ENCODE results near the gene FBXL14. TPM values are rescaled to one million over a fixed set of nuclear protein-coding genes. Genes with fewer than 3 reads are reported as not detected.
"Not testable (repeated sequence)": the region's sequence is repeated elsewhere in the genome, so short reads cannot be mapped to it uniquely, and the experiment has no call there.

FBXL14 gene
- total and polyA plus RNA-seq, 2 experiments from 2014 or later, result 8.6 to 11.7 TPM

DNA sequence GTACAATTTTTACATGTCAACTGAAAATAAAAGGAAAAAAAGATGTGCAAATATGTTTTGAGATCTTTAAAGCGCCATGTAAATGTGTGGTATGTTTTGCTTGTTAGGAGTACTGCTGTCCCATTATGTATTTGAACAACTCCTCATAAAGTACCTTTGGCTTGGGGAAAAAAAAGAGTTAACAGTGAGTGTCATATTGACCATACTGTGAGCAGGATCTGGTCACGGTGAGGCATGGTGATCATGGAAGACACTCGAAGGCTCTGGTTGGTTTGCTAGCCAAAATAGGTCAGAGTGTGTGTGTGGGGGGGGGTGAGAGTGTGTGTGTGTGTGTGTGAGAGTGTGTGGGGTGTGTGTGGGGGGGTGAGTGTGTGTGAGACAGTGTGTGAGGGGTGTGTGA, 10.1 kb upstream of the FBXL14 start:
- Histone ChIP-seq H3K4me3 (no peak overlapping the region), H3K9me3 (ENCODE audit: low read depth) (no peaks in the 10 kb centered on the region), H3K79me2 (no peaks in the 10 kb centered on the region), H3K4me2 (no peak overlapping the region), H3K36me3 (replicated peaks; ENCODE audit: insufficient read depth, low read depth) (no peaks in the 10 kb centered on the region), H3K27ac (no peak overlapping the region), H3K9me2 (replicated peaks; ENCODE audit: insufficient read depth) (no peaks in the 10 kb centered on the region), H3K27me3 (no peaks in the 10 kb centered on the region), H4K20me1 (ENCODE audit: insufficient read depth, poor library complexity, severe bottlenecking) (no peaks in the 10 kb centered on the region), H2AFZ (no peak overlapping the region), H3K4me1 (ENCODE audit: insufficient read depth) (peaks cover 15% of the 10 kb centered on the region)
- no peak for DNase-seq (ENCODE audit: low spot score)
- 76% methylated on average over 3 of the region's 3 CpGs for WGBS (ENCODE audit: low lambda C conversion rate, missing lambda C conversion rate)
- TF ChIP-seq, protein P1, sequence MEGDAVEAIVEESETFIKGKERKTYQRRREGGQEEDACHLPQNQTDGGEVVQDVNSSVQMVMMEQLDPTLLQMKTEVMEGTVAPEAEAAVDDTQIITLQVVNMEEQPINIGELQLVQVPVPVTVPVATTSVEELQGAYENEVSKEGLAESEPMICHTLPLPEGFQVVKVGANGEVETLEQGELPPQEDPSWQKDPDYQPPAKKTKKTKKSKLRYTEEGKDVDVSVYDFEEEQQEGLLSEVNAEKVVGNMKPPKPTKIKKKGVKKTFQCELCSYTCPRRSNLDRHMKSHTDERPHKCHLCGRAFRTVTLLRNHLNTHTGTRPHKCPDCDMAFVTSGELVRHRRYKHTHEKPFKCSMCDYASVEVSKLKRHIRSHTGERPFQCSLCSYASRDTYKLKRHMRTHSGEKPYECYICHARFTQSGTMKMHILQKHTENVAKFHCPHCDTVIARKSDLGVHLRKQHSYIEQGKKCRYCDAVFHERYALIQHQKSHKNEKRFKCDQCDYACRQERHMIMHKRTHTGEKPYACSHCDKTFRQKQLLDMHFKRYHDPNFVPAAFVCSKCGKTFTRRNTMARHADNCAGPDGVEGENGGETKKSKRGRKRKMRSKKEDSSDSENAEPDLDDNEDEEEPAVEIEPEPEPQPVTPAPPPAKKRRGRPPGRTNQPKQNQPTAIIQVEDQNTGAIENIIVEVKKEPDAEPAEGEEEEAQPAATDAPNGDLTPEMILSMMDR (IDR thresholded peaks at IDR 0.05; ENCODE audit: poor library complexity), result no peak
- no peak for TF ChIP-seq EZH2phosphoT487 (IDR thresholded peaks at IDR 0.05; ENCODE audit: low read depth, severe bottlenecking, unreplicated experiment)
- no peak for TF ChIP-seq EZH2 (IDR thresholded peaks at IDR 0.05; ENCODE audit: borderline replicate concordance)

DNA sequence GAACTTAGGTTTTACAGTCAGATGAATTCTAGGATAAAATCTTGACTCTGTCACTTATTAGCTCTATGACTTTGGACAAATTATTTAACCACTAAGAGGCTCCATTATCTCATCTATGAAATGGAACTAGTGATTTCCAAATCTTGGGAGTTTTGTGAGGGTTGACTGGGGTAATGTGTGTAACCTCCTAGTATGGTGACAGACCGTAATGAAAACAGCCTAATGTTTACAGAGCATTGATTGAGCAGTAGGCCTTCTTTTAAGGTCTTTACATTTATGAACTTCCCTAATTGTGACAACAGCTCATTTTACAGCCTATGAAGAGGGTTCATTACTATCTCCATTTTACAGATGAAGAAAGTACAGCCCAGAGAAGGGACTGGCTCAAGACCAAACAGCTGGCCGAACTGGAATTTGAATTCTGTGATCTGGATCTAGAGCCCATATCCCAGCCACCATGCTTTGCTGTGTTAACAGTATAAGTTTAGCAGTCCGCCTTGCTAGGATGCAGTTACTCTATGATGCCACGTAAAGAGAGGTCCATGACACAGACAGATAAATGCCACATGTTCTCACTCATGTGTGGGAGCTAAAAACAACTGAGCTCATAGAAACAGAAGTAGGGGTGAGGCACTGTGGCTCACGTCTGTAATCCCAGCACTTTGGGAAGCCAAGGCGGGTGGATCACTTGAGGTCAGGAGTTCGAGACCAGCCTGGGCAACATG, 9.1 kb upstream of the FBXL14 start:
- Histone ChIP-seq H3K27ac (no peak overlapping the region), H3K4me3 (no peak overlapping the region), H3K9me3 (ENCODE audit: low read depth) (no peaks in the 10 kb centered on the region), H3K9me2 (replicated peaks; ENCODE audit: insufficient read depth) (no peaks in the 10 kb centered on the region), H3K79me2 (no peaks in the 10 kb centered on the region), H3K4me2 (no peak overlapping the region), H3K4me1 (ENCODE audit: insufficient read depth) (peaks cover 15% of the 10 kb centered on the region), H4K20me1 (ENCODE audit: insufficient read depth, poor library complexity, severe bottlenecking) (no peaks in the 10 kb centered on the region), H3K27me3 (no peaks in the 10 kb centered on the region), H2AFZ (no peak overlapping the region), H3K36me3 (replicated peaks; ENCODE audit: insufficient read depth, low read depth) (no peaks in the 10 kb centered on the region)
- no peak for DNase-seq (ENCODE audit: low spot score)
- 86% methylated on average over 7 of the region's 7 CpGs for WGBS (ENCODE audit: low lambda C conversion rate, missing lambda C conversion rate)
- no peak for TF ChIP-seq EZH2phosphoT487 (IDR thresholded peaks at IDR 0.05; ENCODE audit: low read depth, severe bottlenecking, unreplicated experiment)
- TF ChIP-seq EZH2 (IDR thresholded peaks at IDR 0.05; ENCODE audit: borderline replicate concordance), result no peak
- TF ChIP-seq, protein P1 (IDR thresholded peaks at IDR 0.05; ENCODE audit: poor library complexity), result no peak

DNA sequence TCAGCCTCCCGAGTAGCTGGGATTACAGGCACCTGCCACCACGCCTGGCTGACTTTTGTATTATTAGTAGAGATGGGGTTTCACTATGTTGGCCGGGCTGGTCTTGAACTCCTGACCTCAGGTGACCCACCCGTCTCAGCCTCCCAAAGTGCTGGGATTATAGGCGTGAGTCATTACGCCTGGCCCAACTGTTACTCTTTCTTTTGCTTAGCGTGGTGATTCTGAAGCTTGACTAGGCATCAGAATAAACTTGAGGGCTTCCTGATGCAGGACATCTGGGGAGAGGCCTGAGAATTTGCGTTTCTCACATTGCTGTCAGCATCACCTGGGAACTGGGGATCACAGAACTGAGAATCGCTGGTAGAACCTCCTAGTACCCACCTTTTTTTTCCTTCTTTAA, 8.3 kb upstream of the FBXL14 start:
- peaks cover 15% of the 10 kb centered on the region for H3K4me1 ChIP-seq (ENCODE audit: insufficient read depth)
- not testable (repeated sequence) for H3K4me3 ChIP-seq; H3K9me2 ChIP-seq (replicated peaks; ENCODE audit: insufficient read depth); H3K4me2 ChIP-seq; H3K79me2 ChIP-seq; H3K36me3 ChIP-seq (replicated peaks; ENCODE audit: insufficient read depth, low read depth); DNase-seq (ENCODE audit: low spot score); H3K27ac ChIP-seq; H3K9me3 ChIP-seq (ENCODE audit: low read depth); H4K20me1 ChIP-seq (ENCODE audit: insufficient read depth, poor library complexity, severe bottlenecking); H3K27me3 ChIP-seq; H2AFZ ChIP-seq
- 85% methylated on average over 9 of the region's 9 CpGs for WGBS (ENCODE audit: low lambda C conversion rate, missing lambda C conversion rate)

DNA sequence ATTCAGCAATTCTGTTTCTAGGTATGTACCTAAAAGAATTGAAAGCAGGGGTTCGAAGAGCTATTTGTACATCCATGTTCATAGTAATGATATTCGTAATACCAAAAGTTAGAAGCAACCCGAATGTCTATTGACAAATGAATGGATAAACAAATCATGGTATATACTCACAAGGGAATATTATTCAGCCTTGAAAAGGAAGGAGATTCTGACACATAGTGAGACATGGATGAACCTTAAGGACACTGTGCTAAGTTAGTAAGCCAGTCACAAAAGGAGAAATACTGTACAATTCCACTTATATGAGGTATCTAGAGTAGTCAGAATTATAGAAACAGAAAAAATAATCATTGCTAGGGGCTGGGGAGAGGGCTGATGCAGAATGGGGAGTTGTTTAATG, 4.4 kb upstream of the FBXL14 start:
- TF ChIP-seq EZH2phosphoT487 (IDR thresholded peaks at IDR 0.05; ENCODE audit: low read depth, severe bottlenecking, unreplicated experiment), result no peak
- TF ChIP-seq, protein P1 (IDR thresholded peaks at IDR 0.05; ENCODE audit: poor library complexity), result no peak
- TF ChIP-seq EZH2 (IDR thresholded peaks at IDR 0.05; ENCODE audit: borderline replicate concordance), result no peak
- H3K4me2 ChIP-seq, result no peak overlapping the region
- H3K36me3 ChIP-seq (replicated peaks; ENCODE audit: insufficient read depth, low read depth), result no peaks in the 10 kb centered on the region
- DNase-seq (ENCODE audit: low spot score), result no peak
- no peaks in the 10 kb centered on the region for H3K27me3 ChIP-seq
- no peak overlapping the region for H3K4me3 ChIP-seq
- no peaks in the 10 kb centered on the region for H3K9me2 ChIP-seq (replicated peaks; ENCODE audit: insufficient read depth)
- 98% methylated on average over 3 of the region's 3 CpGs for WGBS (ENCODE audit: low lambda C conversion rate, missing lambda C conversion rate)
- H2AFZ ChIP-seq, result no peak overlapping the region
- no peaks in the 10 kb centered on the region for H3K4me1 ChIP-seq (ENCODE audit: insufficient read depth)
- H3K79me2 ChIP-seq, result peaks cover 5% of the 10 kb centered on the region
- H3K27ac ChIP-seq, result no peak overlapping the region
- H3K9me3 ChIP-seq (ENCODE audit: low read depth), result no peaks in the 10 kb centered on the region
- H4K20me1 ChIP-seq (ENCODE audit: insufficient read depth, poor library complexity, severe bottlenecking), result peaks cover under 1% of the 10 kb centered on the region

All from hepatocyte (in vitro differentiated cells).